Thoracic aorta (tissue), 2 donors: ENCODE data around the gene RPL27A. TPM values are rescaled to one million over a fixed set of nuclear protein-coding genes. Genes with fewer than 3 reads are reported as not detected.

Source experiments
- ATAC-seq: fragments of 150-250 bp; one replicate; pipeline ENCODE4 v1.8.0; 2017; ENCODE audit warnings: low read depth; ENCODE audit not compliant: insufficient number of reproducible peaks, low FRiP score
- DNase-seq: peaks from one replicate; pipeline ENCODE4 v3.0.0-alpha.2; 2020; ENCODE audit warnings: low spot score
- H3K27ac ChIP-seq, 2 donors: fragments of 200-600 bp; sonication (generic); 1 replicate in 1 of 2; 2 replicates in 1 of 2; pipeline ENCODE4 v1.5.1; 2016; ENCODE audit warnings: mild to moderate bottlenecking in 2 of 2, moderate library complexity in 2 of 2
- H3K27me3 ChIP-seq: fragments of 200-600 bp; sonication (generic); replicated peaks from 2 replicates; pipeline ENCODE4 v1.6.0; 2016; ENCODE audit warnings: mild to moderate bottlenecking; ENCODE audit not compliant: insufficient read depth
- H3K36me3 ChIP-seq: fragments of 200-600 bp; sonication (generic); one replicate; pipeline ENCODE4 v1.5.1; 2016
- H3K4me1 ChIP-seq, 2 donors: fragments of 200-600 bp; sonication (generic); 1 replicate in 1 of 2; 2 replicates in 1 of 2; pipeline versions ENCODE4 v1.5.1 to v1.6.0; 2016; ENCODE audit warnings: low read depth in 2 of 2, mild to moderate bottlenecking in 1 of 2; ENCODE audit not compliant: control insufficient read depth in 1 of 2
- H3K4me3 ChIP-seq: fragments of 200-600 bp; sonication (generic); 2 replicates; pipeline ENCODE4 v1.5.1; 2016; ENCODE audit warnings: mild to moderate bottlenecking
- H3K9me3 ChIP-seq: fragments of 200-600 bp; sonication (generic); 2 replicates; pipeline ENCODE4 v1.5.1; 2016
- total RNA-seq, 2 donors: library from RNA; depleted of rRNA; stranded (reverse); fragments of >200 nt; gene quantifications; one replicate each; pipeline versions ENCODE4 v1.1.0 to v1.2.3, GENCODE V29; 2016
- TF ChIP-seq, protein P1 (sequence below): fragments of 200-600 bp; sonication (generic); IDR thresholded peaks from one replicate; pipeline ENCODE4 v1.5.1; 2019; ENCODE audit warnings: antibody characterized with exemption

Gene RPL27A
- total RNA-seq, 2 donors from 2014 or later: 537 to 617 TPM

DNA sequence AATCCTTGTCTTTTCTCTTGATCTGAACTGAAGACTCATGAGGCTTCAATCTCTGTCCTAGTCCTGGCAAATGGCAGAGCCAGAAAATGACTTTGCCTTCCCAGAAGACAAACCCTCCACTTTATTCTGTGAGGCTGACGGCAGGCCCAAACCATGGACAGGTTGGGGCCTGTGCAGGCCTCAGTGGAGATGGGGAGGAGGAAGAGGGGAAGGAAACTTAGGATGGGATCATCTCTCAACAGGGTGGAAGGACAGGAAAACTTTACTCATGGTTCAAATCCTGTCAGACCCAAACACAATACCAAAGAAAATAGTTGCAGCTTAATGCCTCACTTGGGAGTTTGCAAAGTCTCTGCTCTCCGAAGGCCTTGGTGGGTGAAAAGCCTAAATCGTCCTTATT lies 9.8 kb downstream of the RPL27A start:
- Histone ChIP-seq H3K4me1 (peaks cover 5 to 16% of the 10 kb centered on the region in 2 donors), H3K27me3 (no peaks in the 10 kb centered on the region), H3K36me3 (peaks cover 51% of the 10 kb centered on the region), H3K27ac (no peak overlapping the region), H3K4me3 (no peak overlapping the region), H3K9me3 (no peaks in the 10 kb centered on the region)
- TF ChIP-seq, protein P1, sequence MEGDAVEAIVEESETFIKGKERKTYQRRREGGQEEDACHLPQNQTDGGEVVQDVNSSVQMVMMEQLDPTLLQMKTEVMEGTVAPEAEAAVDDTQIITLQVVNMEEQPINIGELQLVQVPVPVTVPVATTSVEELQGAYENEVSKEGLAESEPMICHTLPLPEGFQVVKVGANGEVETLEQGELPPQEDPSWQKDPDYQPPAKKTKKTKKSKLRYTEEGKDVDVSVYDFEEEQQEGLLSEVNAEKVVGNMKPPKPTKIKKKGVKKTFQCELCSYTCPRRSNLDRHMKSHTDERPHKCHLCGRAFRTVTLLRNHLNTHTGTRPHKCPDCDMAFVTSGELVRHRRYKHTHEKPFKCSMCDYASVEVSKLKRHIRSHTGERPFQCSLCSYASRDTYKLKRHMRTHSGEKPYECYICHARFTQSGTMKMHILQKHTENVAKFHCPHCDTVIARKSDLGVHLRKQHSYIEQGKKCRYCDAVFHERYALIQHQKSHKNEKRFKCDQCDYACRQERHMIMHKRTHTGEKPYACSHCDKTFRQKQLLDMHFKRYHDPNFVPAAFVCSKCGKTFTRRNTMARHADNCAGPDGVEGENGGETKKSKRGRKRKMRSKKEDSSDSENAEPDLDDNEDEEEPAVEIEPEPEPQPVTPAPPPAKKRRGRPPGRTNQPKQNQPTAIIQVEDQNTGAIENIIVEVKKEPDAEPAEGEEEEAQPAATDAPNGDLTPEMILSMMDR: no peak
- no peak for ATAC-seq
- DNase-seq: no peak

DNA sequence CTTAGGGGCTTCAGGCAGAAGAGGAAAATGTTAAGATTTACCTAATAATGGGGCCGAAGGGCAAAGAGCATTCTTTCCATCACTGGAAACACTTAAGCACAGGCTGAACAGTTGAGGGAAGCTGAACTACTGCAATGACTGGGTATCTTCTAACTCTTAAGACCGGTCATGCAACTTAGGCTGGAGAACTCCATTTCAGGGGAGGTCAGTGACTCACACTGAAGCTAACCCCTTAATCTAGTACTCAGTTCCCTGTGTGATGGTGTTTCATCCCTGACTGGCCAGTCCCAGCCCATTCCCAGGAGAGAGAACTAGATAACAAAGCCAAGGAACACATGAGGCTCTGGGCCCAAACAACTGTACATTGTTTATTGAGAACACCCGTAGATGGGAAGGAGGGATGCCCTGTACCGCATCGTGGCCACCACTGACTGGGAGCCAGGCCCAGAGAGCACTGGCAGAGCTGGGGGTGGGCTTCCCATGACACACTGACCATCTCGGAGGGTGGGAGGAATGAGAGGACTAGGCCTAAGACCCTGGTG lies 10.5 kb downstream of the RPL27A start:
- Histone ChIP-seq H3K27me3 (no peaks in the 10 kb centered on the region), H3K27ac (peak overlapping the region in 1 of 2 donors; percentile 3), H3K9me3 (no peaks in the 10 kb centered on the region), H3K4me3 (no peak overlapping the region), H3K4me1 (peaks cover under 1 to 9% of the 10 kb centered on the region in 2 donors), H3K36me3 (peaks cover 55% of the 10 kb centered on the region)
- DNase-seq (no peak), ATAC-seq (no peak)
- TF ChIP-seq, protein P1: no peak

DNA sequence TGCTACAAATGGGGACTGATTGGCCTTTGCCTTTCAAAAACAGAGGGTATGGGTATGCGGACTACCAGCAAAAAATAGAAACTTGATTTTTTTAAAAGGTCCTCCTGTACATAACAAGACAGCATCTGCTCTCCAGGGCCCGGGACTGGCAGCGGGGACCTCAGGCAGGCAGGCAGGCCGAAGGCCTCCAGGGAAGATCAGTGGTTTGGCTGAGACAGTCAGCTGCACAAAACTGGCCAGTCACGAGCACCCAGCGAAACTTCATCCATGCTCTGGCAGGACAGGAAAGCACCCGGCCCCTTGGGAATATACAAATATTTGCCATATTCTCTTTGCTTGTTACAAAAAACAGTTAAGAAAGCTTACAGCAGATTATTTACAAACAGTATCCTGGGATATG lies 11.0 kb downstream of the RPL27A start:
- TF ChIP-seq, protein P1: no peak
- Histone ChIP-seq H3K36me3 (peaks cover 60% of the 10 kb centered on the region), H3K4me1 (peaks cover 0 to 6% of the 10 kb centered on the region in 2 donors), H3K27me3 (no peaks in the 10 kb centered on the region), H3K27ac (no peak overlapping the region), H3K4me3 (no peak overlapping the region), H3K9me3 (no peaks in the 10 kb centered on the region)
- no peak for ATAC-seq
- DNase-seq: no peak

DNA sequence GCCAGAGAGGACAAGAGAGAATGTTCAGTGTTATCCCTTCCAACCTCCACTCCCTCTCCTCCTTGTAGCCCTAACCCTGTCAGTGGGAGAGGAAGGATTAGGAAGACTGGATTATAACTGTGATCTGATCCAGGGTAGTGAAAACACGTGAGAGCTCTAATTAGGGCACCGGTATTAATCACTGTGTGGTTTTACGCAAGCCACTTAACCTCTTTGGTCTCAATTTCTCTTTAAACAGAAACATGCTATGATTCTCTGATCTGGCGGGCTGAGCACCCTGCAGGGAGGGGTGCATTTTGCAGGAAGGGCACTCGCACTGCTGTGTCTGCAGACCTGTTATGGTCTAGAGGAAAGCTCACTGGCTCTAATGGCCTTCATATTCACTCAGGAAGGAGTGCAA lies 11.5 kb downstream of the RPL27A start:
- H3K9me3 ChIP-seq: no peaks in the 10 kb centered on the region
- DNase-seq (no peak), ATAC-seq (no peak)
- peaks cover 0 to 5% of the 10 kb centered on the region in 2 donors for H3K4me1 ChIP-seq
- H3K27ac ChIP-seq: no peak overlapping the region
- no peak overlapping the region for H3K4me3 ChIP-seq
- no peaks in the 10 kb centered on the region for H3K27me3 ChIP-seq
- peaks cover 66% of the 10 kb centered on the region for H3K36me3 ChIP-seq
- TF ChIP-seq, protein P1: no peak

DNA sequence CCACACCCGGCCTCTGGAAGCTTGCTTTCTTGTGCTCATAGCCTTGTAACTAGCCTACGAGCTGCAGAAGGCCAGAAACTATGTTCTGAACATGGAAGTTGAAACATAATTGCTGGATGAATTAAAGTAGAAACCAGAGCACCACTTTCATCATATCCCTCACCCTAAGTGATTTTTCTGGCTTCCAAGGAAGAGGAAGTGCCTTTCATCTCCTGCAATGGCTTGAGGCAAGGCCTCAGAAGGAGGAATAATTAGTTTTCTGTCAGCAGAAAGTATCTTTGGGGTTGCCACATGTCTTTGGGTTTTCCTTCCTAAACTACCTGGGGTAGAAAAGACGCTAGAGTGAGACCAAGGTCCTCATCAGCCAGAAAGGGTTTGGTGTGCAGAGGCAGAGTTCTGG lies 14.5 kb downstream of the RPL27A start:
- Histone ChIP-seq H3K36me3 (peaks cover 64% of the 10 kb centered on the region), H3K27ac (no peak overlapping the region)

More for the DNA sequence above, 14.5 kb downstream of the RPL27A start:
- H3K4me3 ChIP-seq: no peak overlapping the region
- DNase-seq: no peak
- ATAC-seq: no peak
- H3K9me3 ChIP-seq: no peaks in the 10 kb centered on the region
- TF ChIP-seq, protein P1: no peak
- H3K4me1 ChIP-seq: peaks cover 3 to 11% of the 10 kb centered on the region in 2 donors
- H3K27me3 ChIP-seq: no peaks in the 10 kb centered on the region
